GM12878 (cell line): ENCODE results near the gene DENND1A. TPM values are rescaled to one million over a fixed set of nuclear protein-coding genes. Genes with fewer than 3 reads are reported as not detected.

ENCODE experiments used
- ATAC-seq: fragments of 200-7000 bp; cut with Tn5 transposase; 3 replicates; pipeline ENCODE4 v1.9.1; 2020; ENCODE audit warnings: mild to moderate bottlenecking, moderate library complexity
- BruUV-seq: library from RNA; stranded (reverse); fragments of 400-500 nt; replicated peaks from 2 replicates; lab custom pipeline; 2021; lab: Mats Ljungman, UMichigan
- CTCF ChIA-PET: fragments of 300-600 bp; sonication (Branson Sonifier 250); formaldehyde crosslinking; extraction: SDS; loops from one replicate; lab custom pipeline; 2021; ENCODE audit warnings: inconsistent platforms; lab: Yijun Ruan, JAX
- POLR2A ChIA-PET: fragments of 350-600 bp; formaldehyde crosslinking; extraction: SDS; loops from one replicate; lab custom pipeline; 2021; ENCODE audit warnings: inconsistent platforms; lab: Charles Lee
- RAD21 ChIA-PET: fragments of 300-600 bp; sonication (Branson Sonifier 250); formaldehyde crosslinking; loops from one replicate; lab custom pipeline; 2023; ENCODE audit warnings: antibody characterized with exemption; ENCODE audit not compliant: unreplicated experiment; lab: Charles Lee
- SMC1A ChIA-PET: fragments of 300-600 bp; sonication (Branson Sonifier 250); formaldehyde crosslinking; loops from one replicate; lab custom pipeline; 2023; ENCODE audit not compliant: unreplicated experiment, uncharacterized antibody; lab: Charles Lee
- DNase-seq: peaks from one replicate; pipeline ENCODE4 v3.0.0-alpha.2; 2011; ENCODE audit warnings: low read depth, low spot score
- FAIRE-seq: peaks from 3 replicates; lab custom pipeline; 2011; peaks lifted over from hg19 to GRCh38; lab: Jason Lieb, UNC
- H2AFZ ChIP-seq: 2 replicates; pipeline ENCODE4 v1.6.0; 2011; ENCODE audit warnings: low read depth, low read length, control low read depth; ENCODE audit not compliant: control insufficient read depth
- H3K27ac ChIP-seq: 2 replicates; pipeline ENCODE4 v1.5.1; 2011; ENCODE audit warnings: control low read depth; ENCODE audit not compliant: control insufficient read depth, insufficient read depth
- H3K27me3 ChIP-seq, 2 experiments: replicated peaks in 1 of 2; 2 replicates each; pipeline versions ENCODE4 v1.6.0 to v1.6.1; 2011; ENCODE audit warnings: low read length in 1 of 2; ENCODE audit not compliant: control insufficient read depth in 2 of 2, insufficient read depth in 2 of 2
- H3K36me3 ChIP-seq, 2 experiments: 2 replicates each; pipeline ENCODE4 v1.5.1; 2011; ENCODE audit warnings: low read length in 1 of 2; ENCODE audit not compliant: control insufficient read depth in 2 of 2, insufficient read depth in 2 of 2
- H3K4me1 ChIP-seq: 2 replicates; pipeline ENCODE4 v1.6.1; 2011; ENCODE audit warnings: mild to moderate bottlenecking, low read length, moderate library complexity, mixed read lengths; ENCODE audit not compliant: control insufficient read depth, insufficient read depth
- H3K4me2 ChIP-seq: 2 replicates; pipeline ENCODE4 v1.6.0; 2011; ENCODE audit warnings: control low read depth; ENCODE audit not compliant: control insufficient read depth, insufficient read depth
- H3K4me3 ChIP-seq: fragments of 200-600 bp; sonication (generic); 2 replicates; pipeline ENCODE4 v1.5.1; 2016
- H3K79me2 ChIP-seq: 2 replicates; pipeline ENCODE4 v1.6.0; 2011; ENCODE audit warnings: low read length; ENCODE audit not compliant: control insufficient read depth, insufficient read depth
- H3K9ac ChIP-seq: 2 replicates; pipeline ENCODE4 v1.8.0; 2011; ENCODE audit warnings: low read length, control low read depth, mixed read lengths; ENCODE audit not compliant: control insufficient read depth, insufficient read depth
- H3K9me3 ChIP-seq: replicated peaks from 3 replicates; pipeline ENCODE4 v1.5.1; 2011; ENCODE audit warnings: mild to moderate bottlenecking, low read length; ENCODE audit not compliant: control insufficient read depth, insufficient read depth
- H4K20me1 ChIP-seq: 2 replicates; pipeline ENCODE4 v1.6.0; 2011; ENCODE audit not compliant: control insufficient read depth, insufficient read depth
- CREM ChIP-seq: IDR thresholded peaks from 2 replicates; pipeline ENCODE4 v1.6.1; 2014; ENCODE audit warnings: antibody characterized with exemption, low read depth
- E4F1 ChIP-seq: fragments of 450-650 bp; IDR thresholded peaks from 2 replicates; pipeline ENCODE4 v1.6.1; 2018; ENCODE audit warnings: borderline replicate concordance, mild to moderate bottlenecking; ENCODE audit not compliant: partially characterized antibody
- JUNB ChIP-seq: IDR thresholded peaks from 2 replicates; pipeline ENCODE4 v1.6.1; 2016; ENCODE audit warnings: antibody characterized with exemption, mild to moderate bottlenecking
- KAT2A ChIP-seq: conservative IDR thresholded peaks from 2 replicates; pipeline ENCODE4 v1.6.1; 2011; ENCODE audit warnings: low read depth, low read length; ENCODE audit not compliant: control insufficient read depth
- MAX ChIP-seq: IDR thresholded peaks from 2 replicates; pipeline ENCODE4 v1.6.1; 2012; ENCODE audit warnings: low read depth, low read length, improper control_type of control experiment
- MTA2 ChIP-seq: fragments of 450-650 bp; IDR thresholded peaks from 2 replicates; pipeline ENCODE4 v1.6.1; 2016; ENCODE audit warnings: low read depth, mild to moderate bottlenecking, moderate library complexity
- NFIC ChIP-seq: IDR thresholded peaks from 2 replicates; pipeline ENCODE4 v1.6.1; 2012; ENCODE audit warnings: low read depth, mild to moderate bottlenecking, inconsistent platforms, low read length, moderate library complexity
- NFYA ChIP-seq: IDR thresholded peaks from 2 replicates; pipeline ENCODE4 v1.6.1; 2011; ENCODE audit warnings: low read depth, mild to moderate bottlenecking, low read length, improper control_type of control experiment, borderline replicate concordance
- PBX3 ChIP-seq: IDR thresholded peaks from 2 replicates; pipeline ENCODE4 v1.6.1; 2011; ENCODE audit warnings: mild to moderate bottlenecking, low read depth, low read length, moderate library complexity; ENCODE audit not compliant: insufficient replicate concordance
- POLR2A ChIP-seq: IDR thresholded peaks from 2 replicates; pipeline ENCODE4 v1.6.1; 2011; ENCODE audit warnings: low read depth, mild to moderate bottlenecking, low read length
- POLR2AphosphoS5 ChIP-seq: IDR thresholded peaks from 2 replicates; pipeline ENCODE4 v1.6.1; 2011; ENCODE audit warnings: mild to moderate bottlenecking, low read length, inconsistent platforms
- RAD21 ChIP-seq: IDR thresholded peaks from 2 replicates; pipeline ENCODE4 v1.6.1; 2011; ENCODE audit warnings: mild to moderate bottlenecking, low read depth, low read length, moderate library complexity; ENCODE audit not compliant: insufficient read depth
- RUNX3 ChIP-seq: IDR thresholded peaks from 2 replicates; pipeline ENCODE4 v1.6.1; 2012; ENCODE audit warnings: low read length, inconsistent platforms
- SMC3 ChIP-seq: IDR thresholded peaks from 2 replicates; pipeline ENCODE4 v1.6.1; 2011; ENCODE audit warnings: low read length, improper control_type of control experiment, borderline replicate concordance
- SRF ChIP-seq, 2 experiments: IDR thresholded peaks; 2 replicates each; pipeline ENCODE4 v1.6.1; 2011; ENCODE audit warnings: low read depth in 2 of 2, low read length in 2 of 2, mild to moderate bottlenecking in 1 of 2, moderate library complexity in 1 of 2
- YBX1 ChIP-seq: fragments of 450-650 bp; IDR thresholded peaks from 2 replicates; pipeline ENCODE4 v1.6.1; 2016; ENCODE audit warnings: antibody characterized with exemption
- WGBS: methylation state at CpG from one replicate; pipeline ENCODE4 v1.1.6; 2016; ENCODE audit warnings: low lambda C conversion rate; ENCODE audit not compliant: insufficient replicate concordance, insufficient coverage; ENCODE audit errors: missing lambda C conversion rate; 5-methylcytosine and 5-hydroxymethylcytosine counted together
- in situ Hi-C: fragments of 300-500 bp; cut with MboI; formaldehyde crosslinking; loops from 9 replicates; pipeline ENCODE4 v1.14.3; 2018; ENCODE audit warnings: mixed read lengths
- intact Hi-C: fragments of 100-400 bp; cut with micrococcal nuclease; formaldehyde crosslinking; loops from one replicate; pipeline ENCODE4 v1.14.2; 2022; ENCODE audit not compliant: unreplicated experiment
- polyA plus RNA-seq, 11 experiments: library from polyadenylated mRNA; depleted of rRNA in 4 of 11; unstranded in 6 of 11; stranded (reverse) in 5 of 11; fragments of >200 nt; fragmentation: Nextera tagmentation in 4 of 11; fragmentation: Illumina TruSeq in 1 of 11; extraction: Ambion mirVana in 4 of 11; extraction: Trizol in 1 of 11; gene quantifications; 1 replicate in 1 of 11; 2 replicates in 10 of 11; pipeline versions ENCODE4 v1.2.1 to v1.2.3, GENCODE V29; 2011 to 2016; ENCODE audit warnings: inconsistent platforms in 2 of 11, missing spikeins in 2 of 11, low read depth in 1 of 11
- total RNA-seq, 4 experiments: library from RNA; depleted of rRNA in 3 of 4; stranded (reverse); fragments of >200 nt in 3 of 4; fragmentation: Illumina TruSeq in 1 of 4; extraction: Trizol in 1 of 4; gene quantifications; 2 replicates each; pipeline versions ENCODE4 v1.2.1 to v1.2.3, GENCODE V29; 2013 to 2021
- TF ChIP-seq, protein P1 (sequence below): fragments of 150-350 bp; IDR thresholded peaks from 2 replicates; pipeline ENCODE4 v1.6.1; 2014; ENCODE audit warnings: mild to moderate bottlenecking, low read depth, low read length

The DENND1A gene
- total and polyA plus RNA-seq, 10 of the 15 experiments (the other 5 are each of a cell fraction or from before 2014, with no cell fraction given), result 14.1 to 48.6 (median 35.2) TPM

DNA sequence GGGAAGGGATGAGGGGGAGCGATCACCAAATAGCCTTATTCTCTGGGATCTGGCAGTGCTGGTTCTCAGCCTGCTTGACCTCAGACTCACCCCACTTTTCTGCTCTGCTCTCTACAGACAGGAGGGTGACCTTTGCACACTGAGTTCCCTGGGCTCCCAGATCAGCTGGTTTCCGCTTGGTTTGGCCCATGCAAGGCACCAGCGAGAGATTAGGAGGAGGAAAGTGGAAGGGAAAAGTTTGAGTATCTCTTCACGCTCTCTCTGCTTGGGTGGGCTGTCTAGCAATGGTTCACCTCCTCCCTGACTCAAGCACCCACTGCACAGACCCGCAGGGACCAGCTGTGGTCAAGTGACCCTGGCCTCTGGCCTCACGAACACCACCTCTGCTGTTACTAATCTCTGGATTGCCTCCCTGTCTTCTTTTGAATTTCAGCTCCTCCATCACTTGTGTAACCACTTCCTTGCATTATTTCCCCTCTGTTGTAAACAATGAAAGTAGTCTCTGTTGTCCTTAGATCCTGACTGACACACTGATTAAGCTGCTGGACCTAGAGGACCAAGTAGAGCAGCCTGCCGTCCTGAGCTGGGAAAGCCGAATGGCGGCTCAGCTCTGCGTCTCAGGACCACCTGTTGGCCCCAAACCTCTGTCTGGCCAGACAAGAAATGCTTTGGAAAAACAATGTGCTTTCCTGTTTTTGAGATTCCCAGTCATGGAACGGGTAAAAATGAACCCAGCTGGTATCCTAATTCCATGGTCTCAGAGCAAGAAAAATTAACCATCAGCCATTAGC lies 387.3 kb downstream of the DENND1A start (continued):
- TF ChIP-seq MTA2 (no peak), PBX3 (no peak), YBX1 (no peak)

- H3K27ac ChIP-seq, result no peak overlapping the region
- SMC1A ChIA-PET, result interaction anchor here (0.6 to 5.9 kb wide), 6 partner anchors 18 to 548 kb away, joined by 3 to 68 read pairs (median 4); no protein-coding TSS in a partner anchor
- H3K4me2 ChIP-seq, result no peak overlapping the region
- H3K9me3 ChIP-seq, result no peaks in the 10 kb centered on the region
- peaks cover 6% of the 10 kb centered on the region for H3K4me1 ChIP-seq
- no peaks in the 10 kb centered on the region for H4K20me1 ChIP-seq
- intact Hi-C loops (loop anchor here (5.0 to 10.0 kb wide), 3 partner anchors 203 to 421 kb away; no protein-coding TSS in a partner anchor), in situ Hi-C loops (no loop called here)
- BruUV-seq, result no TSS peak
- H3K27me3 ChIP-seq, result no peaks in the 10 kb centered on the region
- no peak overlapping the region for H3K9ac ChIP-seq
- RAD21 ChIA-PET, result interaction anchor here (0.6 to 4.3 kb wide), 3 partner anchors 11 to 500 kb away, joined by 3 to 39 read pairs (median 4); no protein-coding TSS in a partner anchor
- POLR2A ChIA-PET, result no interaction called here
- 49% methylated on average over 5 of the region's 5 CpGs for WGBS
- FAIRE-seq (no peak), ATAC-seq (no peak), DNase-seq (no peak)
- no peak overlapping the region for H3K4me3 ChIP-seq
- no peaks in the 10 kb centered on the region; a peak in 1 of 4 replicates for H3K36me3 ChIP-seq
- CTCF ChIA-PET, result interaction anchor here (0.5 to 8.8 kb wide), 8 partner anchors 9 to 499 kb away, joined by 3 to 124 read pairs (median 4); no protein-coding TSS in a partner anchor
- no peak overlapping the region for H2AFZ ChIP-seq
- no peaks in the 10 kb centered on the region for H3K79me2 ChIP-seq
- TF ChIP-seq SMC3, result no peak
- no peak for TF ChIP-seq RAD21
- TF ChIP-seq MTA2, result no peak
- TF ChIP-seq JUNB, result no peak
- no peak for TF ChIP-seq NFIC
- no peak for TF ChIP-seq MAX
- TF ChIP-seq KAT2A, result no peak
- no peak for TF ChIP-seq CREM
- no peak for TF ChIP-seq POLR2A
- TF ChIP-seq NFYA, result no peak
- TF ChIP-seq POLR2AphosphoS5, result no peak
- no peak for TF ChIP-seq E4F1
- no peak for TF ChIP-seq SRF (IDR thresholded peaks at IDR 0.05; ENCODE audit: low read depth in 2 of 2, low read length in 2 of 2)
- TF ChIP-seq, protein P1, sequence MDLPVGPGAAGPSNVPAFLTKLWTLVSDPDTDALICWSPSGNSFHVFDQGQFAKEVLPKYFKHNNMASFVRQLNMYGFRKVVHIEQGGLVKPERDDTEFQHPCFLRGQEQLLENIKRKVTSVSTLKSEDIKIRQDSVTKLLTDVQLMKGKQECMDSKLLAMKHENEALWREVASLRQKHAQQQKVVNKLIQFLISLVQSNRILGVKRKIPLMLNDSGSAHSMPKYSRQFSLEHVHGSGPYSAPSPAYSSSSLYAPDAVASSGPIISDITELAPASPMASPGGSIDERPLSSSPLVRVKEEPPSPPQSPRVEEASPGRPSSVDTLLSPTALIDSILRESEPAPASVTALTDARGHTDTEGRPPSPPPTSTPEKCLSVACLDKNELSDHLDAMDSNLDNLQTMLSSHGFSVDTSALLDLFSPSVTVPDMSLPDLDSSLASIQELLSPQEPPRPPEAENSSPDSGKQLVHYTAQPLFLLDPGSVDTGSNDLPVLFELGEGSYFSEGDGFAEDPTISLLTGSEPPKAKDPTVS, result no peak
- no peak for TF ChIP-seq RUNX3
These were observed 388.5 kb downstream of the DENND1A start for GRCh38 chr9:123541411-123541810.
